HG03571 (cell line): ENCODE results near the gene SMIM14.
"Not testable (repeated sequence)": the region's sequence is repeated elsewhere in the genome, so short reads cannot be mapped to it uniquely, and the experiment has no call there.

Source experiments
- ATAC-seq: cut with Tn5 transposase; IDR thresholded peaks from one replicate; pipeline ENCODE4 v1.9.1; 2021; ENCODE audit not compliant: unreplicated experiment

The SMIM14 gene

DNA sequence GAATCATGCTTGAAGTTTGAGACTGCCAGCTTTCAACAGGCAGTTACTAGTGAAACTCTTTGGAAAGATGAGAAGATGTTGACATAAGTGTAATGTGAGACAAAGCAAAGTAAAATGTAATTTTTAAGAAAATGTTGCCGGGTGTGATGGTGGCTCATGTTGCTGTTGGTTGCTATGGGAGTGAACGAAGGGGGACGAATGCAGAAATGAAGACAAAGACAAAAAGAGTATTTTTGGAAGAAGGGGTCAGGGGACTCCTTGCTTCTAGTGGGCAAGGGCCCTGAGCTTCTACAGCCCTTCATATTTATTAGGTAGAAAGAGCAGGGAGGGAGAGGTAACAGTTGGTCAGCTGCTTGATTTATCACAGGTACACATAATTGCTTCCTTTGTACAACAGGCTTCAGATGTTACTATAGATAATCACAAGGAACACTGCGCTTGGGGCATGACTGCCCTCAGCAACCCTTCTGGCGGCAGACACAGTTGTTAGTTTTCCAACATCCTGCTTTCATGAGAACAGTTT is 99.5 kb downstream of the SMIM14 start:
- ATAC-seq, result no peak

DNA sequence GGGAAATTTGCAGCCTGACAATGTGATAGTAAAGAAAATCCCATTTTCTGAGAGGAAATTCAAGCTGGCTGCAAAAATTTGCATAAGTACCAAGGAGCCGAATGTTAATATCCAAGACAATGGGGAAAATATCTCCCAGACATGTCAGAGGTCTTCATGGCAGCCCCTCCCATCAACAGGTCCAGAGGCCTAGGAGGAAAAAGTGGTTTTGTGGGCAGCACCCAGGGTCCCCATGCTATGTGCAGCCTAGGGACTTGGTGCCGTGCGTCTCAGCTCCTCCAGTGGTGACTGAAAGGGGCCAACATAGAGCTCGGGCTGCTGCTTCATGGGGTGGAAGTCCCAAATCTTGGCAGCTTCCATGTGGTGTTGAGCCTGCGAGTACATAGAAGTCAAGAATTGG is 105.1 kb downstream of the SMIM14 start:
- ATAC-seq, result no peak

DNA sequence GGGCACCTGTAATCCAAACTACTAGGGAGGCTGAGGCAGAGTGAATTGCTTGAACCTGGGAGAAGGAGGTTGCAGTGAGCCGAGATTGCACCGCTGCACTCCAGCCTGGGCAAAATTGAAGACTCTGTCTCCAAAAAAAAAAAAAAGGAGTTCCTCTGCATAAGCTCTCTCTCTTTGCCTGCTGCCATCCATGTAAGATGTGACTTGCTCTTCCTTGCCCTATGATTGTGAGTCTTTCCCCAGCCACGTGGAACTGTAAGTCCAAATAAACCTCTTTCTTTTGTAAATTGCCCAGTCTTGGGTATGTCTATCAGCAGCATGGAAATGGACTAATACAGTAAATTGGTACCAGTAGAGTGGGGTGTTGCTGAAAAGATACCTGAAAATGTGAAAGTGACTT is 106.4 kb downstream of the SMIM14 start:
- ATAC-seq, result not testable (repeated sequence)

DNA sequence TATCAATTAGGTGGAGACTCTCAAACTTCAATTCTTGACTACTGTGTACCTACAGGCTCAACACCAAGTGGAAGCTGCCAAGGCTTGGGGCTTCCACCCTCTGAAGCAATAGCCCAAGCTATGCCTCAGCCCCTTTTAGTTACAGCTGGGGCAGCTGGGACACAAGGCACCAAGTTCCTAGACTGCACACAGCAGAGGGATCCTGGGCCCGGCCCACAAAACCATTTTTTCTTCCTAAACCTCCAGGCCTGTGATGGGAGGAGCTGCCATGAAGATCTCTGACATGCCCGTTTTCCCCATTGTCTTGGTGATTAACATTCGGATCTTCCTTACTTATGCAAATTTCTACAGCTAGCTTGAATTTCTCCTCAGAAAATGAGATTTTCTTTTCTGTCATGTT is 108.0 kb downstream of the SMIM14 start:
- ATAC-seq, result no peak

DNA sequence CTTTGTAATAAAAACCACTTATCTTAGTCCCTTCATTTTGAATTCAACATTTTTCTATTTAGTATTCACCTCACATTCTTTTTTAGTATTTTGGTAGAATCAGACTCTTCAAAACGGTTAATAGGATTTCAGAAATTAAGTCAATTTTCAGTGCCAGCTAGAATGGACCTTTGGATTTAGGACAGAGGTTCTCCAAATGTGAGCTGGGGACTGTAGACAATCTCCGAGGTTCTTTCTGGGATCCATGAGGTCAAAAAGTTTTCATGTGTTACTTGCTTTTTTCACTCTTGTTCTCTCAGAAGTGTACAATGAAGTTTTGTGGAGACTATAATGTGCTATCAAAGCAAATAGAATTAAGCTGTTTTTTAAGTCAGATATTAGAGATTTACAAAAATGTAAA is 109.1 kb downstream of the SMIM14 start:
- ATAC-seq, result no peak

DNA sequence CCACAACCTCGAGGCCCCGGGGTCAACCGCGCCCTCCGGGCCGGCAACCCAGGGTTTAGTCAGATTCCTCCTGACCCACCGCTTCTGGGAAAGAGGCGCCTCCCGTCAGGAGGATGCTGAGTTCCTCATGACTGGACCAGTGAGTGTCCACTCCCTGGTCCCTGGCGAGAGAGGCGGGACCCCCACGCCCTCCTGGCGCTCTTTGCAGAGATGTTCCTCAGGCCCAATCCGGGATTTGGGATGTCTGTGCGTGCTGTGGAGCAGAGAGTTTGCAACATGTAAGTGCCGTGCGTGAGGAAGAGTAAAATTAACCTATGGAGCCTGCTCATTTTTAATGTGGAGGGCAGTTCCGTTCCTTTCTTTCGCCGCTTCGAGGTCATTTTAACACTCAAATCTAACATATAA is 110.6 kb downstream of the SMIM14 start:
- ATAC-seq, result no peak

DNA sequence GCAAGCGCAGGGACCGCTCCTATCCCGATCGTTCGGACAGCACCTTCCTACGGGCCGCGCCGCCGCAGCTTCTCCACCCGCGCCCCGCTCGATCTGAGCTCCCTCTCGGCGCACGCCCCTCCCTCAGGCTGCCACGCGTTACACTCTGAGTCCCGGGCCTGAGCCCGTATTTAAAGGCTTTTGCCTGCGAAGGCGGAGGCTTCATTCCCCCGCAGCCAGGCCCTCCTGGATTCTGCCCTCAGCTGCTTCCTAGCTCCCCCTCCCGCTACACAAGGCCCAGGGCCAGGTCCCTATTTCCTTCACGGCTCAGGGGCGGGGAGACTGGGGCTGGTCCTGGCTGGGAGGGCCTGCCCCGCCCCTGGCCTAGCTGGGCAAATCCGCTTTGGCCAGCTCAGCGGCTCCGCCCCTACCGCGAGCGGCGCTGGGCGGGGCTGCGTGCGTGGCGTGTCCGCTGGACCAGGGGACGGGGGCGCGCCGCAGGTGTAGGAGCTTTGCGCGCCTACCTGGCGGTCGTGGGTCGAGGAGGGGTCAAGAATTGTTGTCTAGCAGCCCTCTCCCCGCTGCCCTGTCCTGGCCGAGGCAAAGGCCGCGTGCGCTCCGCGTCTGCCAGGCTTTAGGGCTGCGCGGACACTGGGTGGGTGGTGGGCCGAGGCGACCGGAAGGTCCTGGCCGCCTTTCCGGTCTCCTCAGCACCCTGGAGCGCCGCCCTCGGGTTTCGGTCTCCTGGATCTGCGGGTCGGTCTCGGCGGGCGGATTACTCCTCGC is 111.2 kb downstream of the SMIM14 start, which contains the start of gene UGDH:
TSS of gene UGDH (minus strand) at position 144 of the 765 bp plus-strand sequence. CDS start 5,927 bp downstream, outside the sequence.
- peak; percentile 93 for ATAC-seq

DNA sequence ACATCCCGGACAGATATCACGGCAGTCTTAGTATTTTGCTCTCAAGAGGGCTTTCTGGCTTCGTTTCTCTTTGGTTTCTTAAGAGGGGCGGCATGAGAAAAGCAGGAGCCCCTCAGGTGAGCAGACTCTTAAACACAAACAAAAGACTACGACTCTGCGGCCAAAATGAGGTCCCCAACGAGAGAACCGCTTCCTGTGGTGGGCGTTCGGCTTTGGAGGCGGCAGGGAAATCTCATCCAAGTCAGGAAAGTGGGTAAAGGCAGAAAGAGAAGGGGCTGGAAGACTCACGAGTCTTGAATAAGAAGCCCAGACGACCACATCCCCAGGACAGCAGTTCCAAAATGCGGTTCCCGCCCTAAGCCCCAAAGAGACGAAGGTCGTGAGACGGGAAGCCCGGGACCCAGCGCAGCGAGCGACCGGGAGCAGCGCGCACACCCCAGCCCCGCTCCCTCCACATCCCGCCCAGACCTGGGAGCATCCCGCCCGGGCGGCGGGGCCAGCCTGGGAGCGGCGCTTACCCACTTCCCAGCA is 111.8 kb downstream of the SMIM14 start:
- ATAC-seq, result no peak

DNA sequence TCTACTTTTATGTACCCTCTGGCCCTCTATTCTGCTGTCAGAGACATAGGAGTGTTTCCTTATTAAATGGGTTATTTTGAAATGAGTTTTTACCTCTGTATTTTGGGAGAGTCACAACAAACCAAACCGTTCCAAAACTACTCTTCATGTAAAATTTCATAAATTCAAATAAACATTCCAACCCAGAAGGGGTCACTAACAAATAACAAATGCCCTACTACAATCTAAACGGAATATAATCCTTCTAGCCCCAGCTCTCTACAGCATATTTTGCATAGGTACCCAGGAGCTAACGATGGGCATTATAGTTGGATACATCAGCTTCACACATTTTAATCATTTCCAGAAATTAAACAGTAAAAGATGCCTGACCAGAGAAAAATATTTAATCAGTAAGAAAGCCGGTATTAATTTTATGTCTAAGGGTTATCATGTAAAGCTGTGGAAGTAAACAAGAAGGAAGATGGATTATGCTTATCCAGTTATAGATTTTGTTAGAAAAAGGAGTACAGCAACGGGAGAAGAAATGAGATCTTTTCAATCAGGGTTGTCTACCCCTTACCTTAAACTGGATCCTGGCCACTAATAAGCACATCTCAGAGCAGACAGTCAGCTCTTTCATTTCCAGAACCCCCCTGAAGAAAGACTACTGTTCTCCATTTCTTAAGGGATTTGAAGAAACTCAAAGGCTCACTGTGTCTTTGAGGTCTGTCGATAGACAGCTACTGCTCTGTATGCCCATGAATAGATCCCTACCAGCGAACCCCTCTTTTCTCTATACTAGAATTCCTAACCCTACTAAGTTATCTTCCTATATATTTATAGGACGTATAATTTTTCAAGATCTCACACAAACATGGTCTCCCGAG is 112.6 kb downstream of the SMIM14 start:
- ATAC-seq, result no peak

DNA sequence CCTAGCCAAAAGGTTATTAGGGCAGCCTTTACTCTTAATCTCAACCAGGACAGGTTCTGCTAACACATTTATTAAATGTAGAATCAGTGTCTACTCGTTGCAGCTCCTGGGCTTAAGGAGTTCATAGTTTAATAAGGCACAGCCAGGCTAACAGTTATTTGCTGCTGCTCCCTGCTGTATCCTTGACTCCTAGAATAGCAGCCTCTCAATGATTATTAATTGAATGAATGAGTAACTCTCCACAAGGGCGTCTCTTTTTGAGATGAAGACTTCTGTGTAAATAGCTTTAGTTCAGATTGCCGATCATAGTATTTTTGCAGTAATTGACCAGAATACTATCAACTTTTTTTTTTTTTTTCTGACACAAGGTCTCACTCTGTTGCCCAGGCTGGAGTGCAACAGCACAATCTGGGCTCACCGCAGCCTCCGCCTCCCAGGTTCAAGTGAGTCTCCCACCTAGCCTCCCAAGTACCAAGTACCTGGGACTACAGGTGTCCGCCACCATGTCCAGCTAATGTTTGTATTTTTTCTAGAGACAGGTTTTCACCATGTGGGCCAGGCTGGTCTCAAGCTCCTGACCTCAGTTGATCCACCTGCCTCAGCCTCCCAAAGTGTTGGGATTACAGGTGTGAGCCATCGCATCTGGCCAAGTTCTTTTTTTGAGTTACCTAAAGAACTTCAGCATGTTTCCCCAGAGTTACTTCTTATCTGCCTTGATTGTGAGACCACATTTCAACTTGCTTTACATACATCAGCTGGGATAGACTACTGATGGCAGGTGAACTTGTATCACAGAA is 114.3 kb downstream of the SMIM14 start:
- ATAC-seq, result no peak

DNA sequence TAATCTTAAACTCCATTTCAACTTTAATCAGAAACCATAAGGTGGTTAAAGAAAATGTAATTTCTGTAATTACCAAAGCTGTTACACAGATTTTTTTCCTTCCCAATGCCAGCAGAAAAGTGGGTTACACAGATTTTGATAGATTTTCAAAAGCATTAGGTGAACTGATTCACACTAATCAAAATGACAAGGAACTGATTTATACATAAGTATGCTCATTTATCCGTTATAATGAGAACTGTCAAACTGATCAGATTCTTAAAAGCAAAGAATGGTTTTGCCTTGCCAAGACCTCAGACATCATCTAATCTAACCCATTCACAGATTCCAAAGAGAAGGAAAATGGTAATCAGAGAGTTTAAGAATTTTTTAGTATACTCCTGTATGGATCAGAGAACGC is 116.6 kb downstream of the SMIM14 start:
- ATAC-seq, result no peak

DNA sequence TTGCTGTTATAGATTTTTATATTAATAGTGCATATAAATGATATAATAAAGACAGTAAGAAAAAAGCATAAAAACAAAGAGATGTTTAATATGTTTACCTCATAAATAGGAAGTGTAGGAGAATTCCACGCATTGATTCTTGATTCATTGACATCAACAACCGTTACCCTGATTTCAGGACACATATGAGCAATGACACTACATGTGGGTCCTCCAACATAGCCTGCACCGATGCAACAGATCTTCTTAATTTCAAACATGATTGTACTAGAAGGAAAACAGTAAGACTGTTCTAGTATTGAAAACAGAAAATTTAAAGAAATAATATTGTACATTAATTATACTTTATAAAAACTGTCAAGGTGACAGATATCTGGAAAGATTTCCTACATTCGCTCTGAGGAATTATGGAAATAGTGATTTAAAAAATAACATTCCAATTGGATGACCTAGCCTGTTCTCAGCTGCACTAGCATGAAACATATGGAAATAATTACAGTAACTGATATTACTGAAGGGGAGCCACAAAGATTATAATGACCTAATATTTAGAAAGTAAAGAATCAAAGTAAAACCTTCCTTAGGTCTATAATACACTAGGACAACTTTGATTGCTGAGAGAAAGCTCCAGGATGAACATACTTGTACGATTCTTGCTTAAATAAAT is 117.3 kb downstream of the SMIM14 start:
- ATAC-seq, result no peak

DNA sequence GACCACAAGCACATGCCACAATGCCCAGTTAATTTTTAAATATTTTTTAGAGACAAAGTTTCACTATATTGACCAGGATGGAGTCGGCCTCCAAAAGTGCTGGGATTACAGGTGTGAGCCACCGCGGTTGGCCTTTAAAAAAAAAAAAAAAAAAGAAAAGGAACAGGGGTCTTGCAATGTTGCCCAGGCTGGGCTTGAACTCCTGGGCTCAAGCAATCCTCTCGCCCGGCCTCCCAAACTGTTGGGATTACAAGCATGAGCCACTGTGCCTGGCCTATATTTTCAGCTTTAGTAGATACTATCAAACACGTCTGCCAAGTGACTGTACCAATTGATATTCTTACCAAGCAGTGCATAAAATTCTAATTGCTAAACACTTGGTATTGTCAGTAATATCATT is 120.2 kb downstream of the SMIM14 start:
- ATAC-seq, result no peak

DNA sequence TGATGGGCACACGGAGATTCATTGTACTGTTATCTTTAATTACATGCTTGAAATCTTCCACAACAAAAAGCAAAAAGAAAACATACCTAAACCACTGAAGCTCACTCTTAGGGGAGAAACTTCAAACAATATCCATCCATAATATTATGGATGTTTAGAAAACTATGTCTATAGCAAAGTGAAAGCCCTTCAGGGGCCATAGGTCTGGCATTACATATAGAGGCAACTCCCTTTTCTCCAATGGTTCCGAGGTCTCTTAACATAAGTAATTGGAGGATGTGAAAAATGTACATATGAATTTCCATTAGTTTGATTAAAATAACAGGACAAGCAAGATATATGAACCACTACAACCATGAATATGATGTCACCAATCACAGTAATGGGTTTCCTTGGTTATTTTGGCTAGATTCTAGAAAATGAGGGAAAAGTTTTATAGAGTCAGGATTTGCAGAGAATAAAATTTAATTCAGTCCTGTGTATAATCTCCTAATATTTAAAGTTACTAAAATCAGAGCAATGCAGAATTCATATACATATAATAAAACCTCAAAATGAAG is 122.2 kb downstream of the SMIM14 start:
- no peak for ATAC-seq

DNA sequence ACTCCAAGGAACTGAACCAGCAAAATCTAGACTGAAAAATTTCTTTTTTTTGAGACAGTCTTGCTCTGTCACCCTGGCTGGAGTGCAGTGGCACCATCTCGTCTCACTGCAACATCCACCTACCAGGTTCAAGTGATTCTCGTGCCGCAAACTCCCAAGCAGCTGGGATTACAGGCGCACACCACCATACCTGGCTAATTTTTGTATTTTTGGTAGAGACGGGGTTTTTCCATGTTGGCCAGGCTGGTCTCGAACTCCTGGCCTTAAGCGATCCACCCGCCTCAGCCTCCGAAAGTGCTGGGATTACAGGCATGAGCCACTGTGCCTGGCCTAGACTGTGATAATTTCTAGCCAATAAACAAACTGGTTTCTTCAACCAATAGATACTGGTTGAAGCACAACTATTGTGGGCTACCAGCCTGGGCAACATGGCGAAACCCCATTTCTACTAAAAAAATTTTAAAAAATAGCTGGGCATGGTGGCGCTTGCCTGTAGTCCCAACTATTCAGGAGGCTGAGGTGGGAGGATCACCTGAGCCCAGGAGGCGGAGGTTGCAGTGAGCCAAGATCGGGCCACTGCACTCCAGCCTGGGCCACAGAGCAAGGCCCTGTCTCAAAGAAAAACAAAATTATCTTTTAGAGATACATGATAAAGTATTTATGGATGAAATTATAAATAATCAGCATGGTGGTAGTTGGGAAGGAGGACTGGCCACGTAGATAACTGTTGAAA is 122.8 kb downstream of the SMIM14 start:
- not testable (repeated sequence) for ATAC-seq

DNA sequence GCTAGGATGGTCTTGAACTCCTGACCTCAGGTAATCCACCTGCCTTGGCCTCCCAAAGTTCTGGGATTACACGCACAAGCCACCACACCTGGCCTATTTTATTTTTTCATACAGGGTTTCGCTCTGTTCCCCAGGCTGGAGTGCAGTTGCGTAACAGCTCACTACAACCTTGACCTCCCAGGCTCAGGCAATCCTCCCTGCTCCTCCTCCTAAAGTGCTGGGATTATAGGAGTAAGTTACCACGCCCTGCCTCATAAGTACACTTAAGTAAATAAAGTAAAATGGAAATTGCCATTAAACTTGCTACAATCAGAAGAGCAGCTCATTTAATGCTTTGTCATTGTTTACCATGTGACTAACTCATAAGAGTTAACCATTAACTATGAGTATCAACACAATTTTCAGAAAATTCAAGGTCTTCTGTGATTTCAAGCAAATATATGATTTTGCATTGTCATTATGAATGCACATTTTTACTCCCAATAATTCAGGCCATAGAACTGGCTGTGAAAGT is 123.7 kb downstream of the SMIM14 start:
- no peak for ATAC-seq

DNA sequence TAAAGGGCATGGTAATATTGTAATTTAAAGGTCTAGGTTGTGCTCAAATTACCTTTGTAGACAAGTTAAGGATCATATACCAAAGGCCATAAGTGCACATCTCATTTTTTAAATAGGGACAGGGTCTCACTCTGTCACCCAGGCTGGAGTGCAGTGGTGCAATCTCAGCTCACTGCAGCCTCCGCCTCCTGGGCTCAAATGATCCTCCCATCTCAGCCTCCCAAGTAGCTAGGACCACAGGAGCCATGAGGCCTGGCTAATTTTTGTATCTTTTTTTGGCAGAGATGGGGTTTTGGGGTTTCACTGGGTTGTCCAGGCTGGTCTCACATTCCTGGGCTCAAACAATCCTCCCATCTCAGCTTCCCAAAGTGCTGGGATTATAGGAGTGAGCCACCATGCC is 124.4 kb downstream of the SMIM14 start:
- not testable (repeated sequence) for ATAC-seq

DNA sequence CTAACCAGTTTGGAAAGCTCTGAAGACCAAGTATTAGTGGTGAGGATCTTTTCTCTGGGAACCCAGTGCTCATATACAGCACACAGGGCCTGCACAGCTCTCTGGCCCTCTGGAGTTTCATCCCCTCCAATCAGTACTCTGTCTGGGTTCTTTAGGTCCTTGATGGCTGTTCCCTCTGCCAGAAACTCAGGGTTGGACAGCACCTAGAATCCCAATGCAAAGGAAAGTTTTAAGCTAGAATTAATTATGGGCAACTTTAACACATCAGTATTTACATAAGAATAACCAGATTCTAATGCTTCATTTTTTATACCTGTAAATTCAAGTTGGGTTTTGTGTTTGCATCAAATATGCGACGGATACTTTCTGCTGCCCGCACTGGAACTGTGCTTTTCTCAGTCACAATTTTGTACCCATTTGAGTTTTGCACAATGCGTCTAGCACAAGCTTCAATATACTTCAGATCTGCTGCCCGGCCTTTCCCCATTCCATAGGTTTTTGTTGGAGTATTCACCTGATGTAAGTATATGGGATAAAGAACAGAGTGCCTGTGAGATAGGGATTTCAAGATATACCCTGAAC is 128.2 kb downstream of the SMIM14 start:
- ATAC-seq, result no peak

DNA sequence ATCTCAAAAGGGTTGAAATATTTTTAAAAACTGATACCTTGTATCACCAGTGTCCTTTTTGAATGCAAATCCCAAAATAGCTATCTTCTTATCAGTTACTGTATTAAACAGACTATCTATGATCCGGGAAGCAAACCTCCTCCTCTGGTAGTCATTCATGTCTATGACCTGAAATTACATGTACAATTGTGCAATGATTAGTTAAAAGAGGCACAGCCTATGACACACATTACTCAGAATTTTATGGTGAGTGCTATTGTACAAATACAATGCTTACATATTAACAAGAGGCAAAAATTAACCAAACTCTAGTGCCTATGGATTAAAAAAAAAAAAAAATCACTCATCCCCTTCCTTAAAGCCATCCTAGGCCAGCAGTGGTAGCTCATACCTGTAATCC is 133.1 kb downstream of the SMIM14 start:
- no peak for ATAC-seq
